Heart left ventricle (tissue), 16 donors: ENCODE data around the gene MAST4. TPM values are rescaled to one million over a fixed set of nuclear protein-coding genes. Genes with fewer than 3 reads are reported as not detected.
A peak's percentile ranks its signal among the peaks of the same experiment; 100 is the strongest.

Experiments used
- ATAC-seq, 4 donors: fragments of 200-7000 bp; cut with Tn5 transposase; one replicate each; pipeline ENCODE4 v1.9.1; 2020 to 2022; ENCODE audit warnings: moderate library complexity in 4 of 4, mild to moderate bottlenecking in 3 of 4, moderate number of reproducible peaks in 1 of 4
- DNase-seq, 5 donors: peaks; one replicate each; pipeline ENCODE4 v3.0.0-alpha.2; 2020
- H3K27ac ChIP-seq, 12 donors: fragments of 200-600 bp; sonication (generic) in 4 of 12; one replicate each; pipeline versions ENCODE4 v1.5.0 to v1.8.0; 2016 to 2022; ENCODE audit warnings: mild to moderate bottlenecking in 2 of 12
- H3K27me3 ChIP-seq, 9 donors: fragments of 200-600 bp; sonication (generic) in 2 of 9; one replicate each; pipeline versions ENCODE4 v1.5.1 to v1.8.0; 2016 to 2022; ENCODE audit warnings: mild to moderate bottlenecking in 3 of 9
- H3K36me3 ChIP-seq, 9 donors: fragments of 200-600 bp; sonication (generic) in 2 of 9; one replicate each; pipeline versions ENCODE4 v1.5.0 to v1.8.0; 2018 to 2022; ENCODE audit warnings: mild to moderate bottlenecking in 2 of 9
- H3K4me1 ChIP-seq, 12 donors: fragments of 200-600 bp; sonication (generic) in 4 of 12; one replicate each; pipeline versions ENCODE4 v1.5.0 to v1.8.0; 2016 to 2022; ENCODE audit warnings: mild to moderate bottlenecking in 3 of 12
- H3K4me3 ChIP-seq, 12 donors: fragments of 200-600 bp; sonication (generic) in 4 of 12; one replicate each; pipeline versions ENCODE4 v1.5.0 to v1.8.0; 2017 to 2022; ENCODE audit warnings: mild to moderate bottlenecking in 9 of 12, moderate library complexity in 4 of 12
- H3K9me3 ChIP-seq, 12 donors: fragments of 200-600 bp; sonication (generic) in 4 of 12; one replicate each; pipeline versions ENCODE4 v1.5.0 to v1.8.0; 2016 to 2022; ENCODE audit warnings: mild to moderate bottlenecking in 1 of 12
- POLR2A ChIP-seq, 2 donors: fragments of 450-650 bp; IDR thresholded peaks; one replicate each; pipeline ENCODE4 v1.6.1; 2017; ENCODE audit warnings: antibody characterized with exemption in 2 of 2, mild to moderate bottlenecking in 2 of 2, moderate library complexity in 2 of 2
- WGBS, 4 donors: extraction: QIAGEN DNeasy Blood & Tissue Kit in 2 of 4; methylation state at CpG; one replicate each; pipeline versions ENCODE4 v1.1.5 to v1.1.7; 2013 to 2018; 5-methylcytosine and 5-hydroxymethylcytosine counted together
- intact Hi-C, 10 donors: fragments of 100-400 bp; cut with DNase I; formaldehyde crosslinking; loops; one replicate each; pipeline versions ENCODE4 v1.11.1 to v1.14.2; 2022
- polyA plus RNA-seq, 2 donors: library from polyadenylated mRNA; stranded (reverse); fragments of 200-250 nt; gene quantifications; one replicate each; pipeline ENCODE4 v1.2.3, GENCODE V29; 2013
- total RNA-seq, 9 donors: library from RNA; depleted of rRNA in 2 of 9; stranded (reverse); fragments of >200 nt in 2 of 9; fragmentation: NEBNext Ultra II Directional in 3 of 9; extraction: Animal tissue kit (Norgen Biotek cat#: 25700) in 3 of 9; gene quantifications; one replicate each; pipeline versions ENCODE4 v1.1.0 to v1.2.4, GENCODE V29; 2016 to 2023
- TF ChIP-seq, protein P1 (sequence below), 12 donors: fragments of 200-600 bp; sonication (generic) in 4 of 12; IDR thresholded peaks; one replicate each; pipeline versions ENCODE4 v1.5.0 to v1.8.0; 2018 to 2022; ENCODE audit warnings: antibody characterized with exemption in 12 of 12, mild to moderate bottlenecking in 5 of 12
- donor health status: ischemic (EF 13 %, LVEDD 7.1; RV severe dilation, severe dysfunction).
- donor health status: healthy with polysubstance abuse.
- donor health status: DM: no; HTN: yes; CAD: no.
- donor health status: DM: no; HTN: no; CAD: no.
- donor health status: ischemic (EF 25% LVEDD 6.9; RV normal size, moderate dysfunction).
- donor health status: ischemic (EF 25% LVEDD 5.7; RV mildly dilated, moderate dysfunction).
- donor health status: healthy.
- donor health status: DM: yes; HTN: yes; CAD: no.
- donor health status: ischemic (EF 35%, LVEDD 5.7; RV mildly dilated, moderate dysfunction).
- donor health status: nonischemic (EF 11% LVEDD 7.7; RV severe dilation, severe dysfunction).
- donor health status: DM: yes; HTN: yes; CAD: no.
- donor health status: PGD.
- donor health status: ischemic (EF 29% LVEDD 5.4; RV normal size, mild dysfunction).
- donor health status: nonischemic (EF 23%, LVEDD 6.1; RV moderate dilation, normal function).

MAST4 gene
- total and polyA plus RNA-seq, 11 donors: 26.8 to 96.2 (median 68.1) TPM

DNA sequence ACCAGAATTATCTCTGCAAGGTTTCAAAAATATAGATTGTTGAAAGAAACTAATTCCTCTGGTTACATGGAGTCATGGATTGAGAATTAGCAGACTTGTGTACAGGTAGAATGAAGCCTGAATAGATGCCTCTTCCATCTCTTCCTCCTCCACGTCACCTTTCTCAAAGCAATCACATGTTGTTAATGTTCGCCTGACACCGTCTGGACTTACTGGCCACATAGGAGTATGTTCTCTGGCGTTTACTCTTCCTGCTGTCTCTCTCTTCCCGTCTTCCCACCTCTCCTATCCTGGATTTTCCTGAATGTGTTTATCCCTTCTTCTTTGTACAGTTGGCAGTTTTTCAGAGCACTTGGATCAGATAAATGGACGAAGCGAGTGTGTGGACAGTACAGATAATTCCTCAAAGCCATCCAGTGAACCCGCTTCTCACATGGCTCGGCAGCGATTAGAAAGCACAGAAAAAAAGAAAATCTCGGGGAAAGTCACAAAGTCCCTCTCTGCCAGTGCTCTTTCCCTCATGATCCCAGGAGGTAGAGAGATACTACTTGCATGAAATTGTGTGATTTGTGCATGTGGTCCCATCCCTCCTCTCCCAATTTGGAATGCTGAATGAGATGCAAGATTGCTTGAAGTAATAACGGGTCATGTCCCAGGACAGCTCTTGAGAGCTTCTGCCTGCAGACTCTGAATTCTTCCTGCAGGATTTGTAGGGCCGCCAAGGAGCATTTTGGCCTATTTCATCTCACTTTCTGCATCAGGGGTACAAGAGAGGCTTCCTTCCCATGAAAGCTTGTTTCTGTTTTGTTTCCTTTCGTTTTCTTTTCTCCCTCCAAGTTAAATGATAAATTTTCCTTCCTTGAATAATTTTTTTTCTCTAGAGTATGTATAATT is 553.1 kb downstream of the MAST4 start:
- 65 to 73% (median 68%) methylated on average over 14 of the region's 14 CpGs for WGBS, 4 donors

GRCh38 chr5:67149951-67150523 is 553.8 kb downstream of the MAST4 start:
- Histone ChIP-seq H3K9me3 (no peaks in the 10 kb centered on the region), H3K4me1 (peaks cover 0 to 17% (median 6%) of the 10 kb centered on the region in 12 donors), H3K27ac (peak overlapping the region in 2 of 12 donors; percentile 21 to 28), H3K4me3 (peak overlapping the region in 5 of 12 donors; percentile 15 to 45 (median 29)), H3K36me3 (peaks cover 0 to 100% (median 68%) of the 10 kb centered on the region in 9 donors), H3K27me3 (no peaks in the 10 kb centered on the region)
- no peak for ATAC-seq
- DNase-seq: no peak
- TF ChIP-seq, protein P1, sequence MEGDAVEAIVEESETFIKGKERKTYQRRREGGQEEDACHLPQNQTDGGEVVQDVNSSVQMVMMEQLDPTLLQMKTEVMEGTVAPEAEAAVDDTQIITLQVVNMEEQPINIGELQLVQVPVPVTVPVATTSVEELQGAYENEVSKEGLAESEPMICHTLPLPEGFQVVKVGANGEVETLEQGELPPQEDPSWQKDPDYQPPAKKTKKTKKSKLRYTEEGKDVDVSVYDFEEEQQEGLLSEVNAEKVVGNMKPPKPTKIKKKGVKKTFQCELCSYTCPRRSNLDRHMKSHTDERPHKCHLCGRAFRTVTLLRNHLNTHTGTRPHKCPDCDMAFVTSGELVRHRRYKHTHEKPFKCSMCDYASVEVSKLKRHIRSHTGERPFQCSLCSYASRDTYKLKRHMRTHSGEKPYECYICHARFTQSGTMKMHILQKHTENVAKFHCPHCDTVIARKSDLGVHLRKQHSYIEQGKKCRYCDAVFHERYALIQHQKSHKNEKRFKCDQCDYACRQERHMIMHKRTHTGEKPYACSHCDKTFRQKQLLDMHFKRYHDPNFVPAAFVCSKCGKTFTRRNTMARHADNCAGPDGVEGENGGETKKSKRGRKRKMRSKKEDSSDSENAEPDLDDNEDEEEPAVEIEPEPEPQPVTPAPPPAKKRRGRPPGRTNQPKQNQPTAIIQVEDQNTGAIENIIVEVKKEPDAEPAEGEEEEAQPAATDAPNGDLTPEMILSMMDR (IDR thresholded peaks at IDR 0.05): peak in 11 of 12 donors; percentile 15 to 66 (median 46)
- no peak for TF ChIP-seq POLR2A (IDR thresholded peaks at IDR 0.05)
- intact Hi-C loops: loop anchor here in 7 of 10 donors (5.0 to 10.0 kb wide), 5 partner anchors 155 to 338 kb away; no protein-coding TSS in a partner anchor
- WGBS, 4 donors: 85 to 90% (median 89%) methylated on average over 1 of the region's 1 CpG

More for the DNA sequence above, 553.1 kb downstream of the MAST4 start:
- no peaks in the 10 kb centered on the region for H3K27me3 ChIP-seq
- TF ChIP-seq, protein P1 (IDR thresholded peaks at IDR 0.05): no peak
- TF ChIP-seq POLR2A (IDR thresholded peaks at IDR 0.05): no peak
- DNase-seq (no peak), ATAC-seq (peak in 3 of 4 donors; percentile 26 to 32 (median 32))
- H3K4me1 ChIP-seq: peaks cover 0 to 12% (median 2%) of the 10 kb centered on the region in 12 donors
- H3K9me3 ChIP-seq: no peaks in the 10 kb centered on the region
- intact Hi-C loops: loop anchor here in 3 of 10 donors (5.0 to 10.0 kb wide), 3 partner anchors 155 to 165 kb away; no protein-coding TSS in a partner anchor
- H3K36me3 ChIP-seq: peaks cover 2 to 100% (median 73%) of the 10 kb centered on the region in 9 donors
- H3K4me3 ChIP-seq: peak overlapping the region in 5 of 12 donors; percentile 15 to 45 (median 29)
- peak overlapping the region in 5 of 12 donors; percentile 10 to 28 (median 19) for H3K27ac ChIP-seq

- H3K36me3 ChIP-seq: peaks cover 0 to 100% (median 59%) of the 10 kb centered on the region in 9 donors
- 86 to 93% (median 91%) methylated on average over 6 of the region's 6 CpGs for WGBS, 4 donors
- DNase-seq (no peak), ATAC-seq (no peak)
- TF ChIP-seq POLR2A (IDR thresholded peaks at IDR 0.05): no peak
- TF ChIP-seq, protein P1 (IDR thresholded peaks at IDR 0.05): no peak
- intact Hi-C loops: loop anchor here in 5 of 10 donors (5.0 to 10.0 kb wide), 3 partner anchors 165 to 340 kb away; no protein-coding TSS in a partner anchor
- no peak overlapping the region for H3K27ac ChIP-seq
- H3K4me3 ChIP-seq: no peak overlapping the region
- no peaks in the 10 kb centered on the region for H3K27me3 ChIP-seq
- no peaks in the 10 kb centered on the region for H3K9me3 ChIP-seq
- H3K4me1 ChIP-seq: peaks cover 0 to 20% (median 7%) of the 10 kb centered on the region in 12 donors
Observed at GRCh38 chr5:67152400-67152799, 556.2 kb downstream of the MAST4 start.
